Activated T-cell treated with anti-CD3 and anti-CD28 coated beads, Interleukin-2, amount 50 U/mL, for 24 hours (primary cell): ENCODE results near the gene SH3BP2.
A peak's percentile ranks its signal among the peaks of the same experiment; 100 is the strongest.

Source experiments
- DNase-seq: peaks from one replicate; pipeline ENCODE4 v3.0.0-alpha.2; 2020
- H3K27ac Mint-ChIP-seq: 2 replicates; pipeline ENCODE4 v1.8.0; 2020; ENCODE audit warnings: mild to moderate bottlenecking, mixed read lengths
- H3K27me3 Mint-ChIP-seq: 2 replicates; pipeline ENCODE4 v1.8.0; 2020; ENCODE audit warnings: mixed read lengths
- H3K36me3 Mint-ChIP-seq: 2 replicates; pipeline ENCODE4 v1.8.0; 2020; ENCODE audit warnings: low read depth, mixed read lengths
- H3K4me1 Mint-ChIP-seq: 2 replicates; pipeline ENCODE4 v1.8.0; 2020; ENCODE audit warnings: low read depth, mixed read lengths
- H3K4me3 Mint-ChIP-seq: 2 replicates; pipeline ENCODE4 v1.8.0; 2020; ENCODE audit warnings: mild to moderate bottlenecking, moderate library complexity, mixed read lengths
- H3K9me3 Mint-ChIP-seq: 2 replicates; pipeline ENCODE4 v1.8.0; 2020; ENCODE audit warnings: mixed read lengths

SH3BP2 gene

DNA sequence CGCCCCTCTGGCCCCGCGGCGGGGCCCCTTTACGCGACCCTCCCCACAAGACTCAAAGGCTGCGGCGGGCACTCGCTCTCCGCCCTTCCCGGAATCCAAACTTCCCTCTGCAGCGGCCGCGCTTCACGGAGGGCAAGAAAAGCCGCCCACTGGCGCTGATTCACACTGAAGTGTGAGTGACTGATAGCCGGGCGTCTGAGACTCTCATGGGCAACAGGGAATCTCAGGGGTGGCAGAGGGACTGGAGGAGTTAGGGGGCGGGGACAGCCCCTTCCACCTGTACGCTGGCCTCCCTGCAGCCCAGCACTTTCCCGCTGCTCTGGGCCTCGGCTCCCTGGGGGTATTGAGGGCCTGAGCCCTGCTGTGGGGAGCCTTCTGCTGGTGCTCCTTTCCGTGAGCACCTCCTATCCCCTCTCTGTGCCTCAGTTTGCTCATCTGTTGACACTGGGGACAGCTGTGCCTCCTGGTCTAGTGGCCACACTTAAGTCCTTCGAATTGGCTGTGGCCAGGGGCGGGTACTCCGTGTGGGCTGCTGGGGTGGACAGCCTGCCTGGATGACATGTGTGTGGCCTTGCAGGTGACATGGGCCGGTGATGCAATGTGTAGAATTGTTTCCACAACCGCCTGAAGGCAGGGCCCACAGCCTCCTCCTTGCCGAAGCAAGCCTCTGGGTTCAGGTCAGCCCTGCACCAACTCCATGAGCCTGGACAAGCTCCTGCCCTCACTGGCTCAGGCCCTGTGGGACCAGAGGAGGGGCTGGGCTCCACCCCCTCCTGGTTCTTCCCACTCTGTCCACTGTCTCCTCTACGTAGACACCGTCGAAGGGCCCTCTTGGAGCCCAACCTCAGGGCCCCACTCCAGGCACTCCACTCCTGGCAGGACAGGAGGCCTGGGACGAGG, 951 bp downstream of the SH3BP2 start:
- Mint-ChIP-seq H3K27me3 (no peaks in the 10 kb centered on the region), H3K4me3 (peak overlapping the region; percentile 77), H3K4me1 (peaks cover 61% of the 10 kb centered on the region), H3K27ac (peak overlapping the region; percentile 91), H3K36me3 (peaks cover 2% of the 10 kb centered on the region), H3K9me3 (no peaks in the 10 kb centered on the region)
- peak; percentile 75 for DNase-seq

DNA sequence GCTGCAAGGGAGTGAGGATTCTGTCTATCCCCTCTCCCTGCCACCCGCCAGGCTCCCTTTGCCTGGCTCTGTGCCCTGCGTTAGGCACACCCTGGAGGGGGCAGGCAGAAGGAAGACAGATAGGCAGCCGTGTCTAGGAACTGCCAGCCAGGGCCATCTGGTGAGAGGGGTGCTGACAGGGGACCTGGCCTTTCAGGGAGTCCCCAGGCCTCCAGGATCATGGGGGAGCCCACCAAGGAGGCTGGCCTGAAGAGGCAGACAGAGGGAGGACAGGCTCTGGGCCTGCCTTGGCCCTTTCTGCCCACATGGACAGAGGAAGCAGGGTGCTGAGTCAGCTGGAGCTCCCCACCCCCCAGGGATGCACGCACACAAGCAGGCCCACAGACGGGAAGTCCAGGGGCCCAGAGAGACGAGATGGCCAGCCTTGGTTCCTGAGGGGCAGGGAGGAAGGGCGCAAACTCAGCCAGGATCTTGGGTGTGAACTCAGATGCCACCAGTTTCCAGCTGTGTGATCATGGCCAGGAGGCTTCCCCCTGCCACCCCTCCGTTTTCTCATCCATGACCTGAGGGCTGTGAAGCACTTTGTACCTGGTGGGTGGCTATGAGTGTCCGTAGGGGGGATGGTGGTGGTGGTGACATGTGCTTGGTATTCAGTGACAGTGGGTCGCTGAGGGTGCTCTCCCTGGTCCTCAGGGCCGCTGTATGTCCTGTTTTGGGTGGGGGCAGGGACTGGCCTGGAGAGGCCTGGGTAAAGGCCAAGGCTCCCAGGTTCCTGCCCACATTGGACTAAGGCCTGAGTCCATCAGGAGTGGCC, 1.8 kb downstream of the SH3BP2 start:
- H3K36me3 Mint-ChIP-seq = peaks cover 2% of the 10 kb centered on the region
- H3K4me1 Mint-ChIP-seq = peaks cover 61% of the 10 kb centered on the region
- DNase-seq = peak; percentile 46
- H3K4me3 Mint-ChIP-seq = peak overlapping the region; percentile 77
- peak overlapping the region; percentile 91 for H3K27ac Mint-ChIP-seq
- H3K9me3 Mint-ChIP-seq = no peaks in the 10 kb centered on the region
- no peaks in the 10 kb centered on the region for H3K27me3 Mint-ChIP-seq

DNA sequence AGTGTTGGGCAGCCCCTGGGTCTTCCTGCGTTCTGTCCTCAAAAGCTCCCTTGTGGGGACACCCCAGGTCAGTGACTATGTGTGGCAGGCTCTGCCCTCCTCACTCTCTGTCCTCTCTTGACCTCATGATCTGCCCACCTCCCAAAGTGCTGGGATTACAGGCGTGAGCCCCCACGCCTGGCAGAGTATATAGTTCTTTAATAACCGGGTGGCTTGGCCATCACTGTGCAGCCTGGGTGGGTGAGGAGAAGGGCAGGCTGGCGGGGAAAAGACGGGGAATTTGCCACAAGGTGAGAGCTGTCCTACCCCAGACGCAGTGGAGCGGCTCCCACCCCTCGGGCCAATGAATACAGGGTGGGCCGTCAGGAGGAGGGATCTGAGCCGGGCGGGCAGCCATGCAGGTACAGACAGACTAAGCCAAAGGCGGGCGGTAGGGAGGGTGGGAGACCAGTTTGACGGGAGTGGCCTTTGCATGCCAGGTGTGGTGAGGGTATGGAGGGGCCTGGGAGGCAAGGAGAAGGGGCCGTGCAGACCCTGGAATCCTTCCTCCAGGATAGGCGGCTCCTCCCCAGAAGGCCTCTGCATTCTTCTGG, 2.5 kb downstream of the SH3BP2 start:
- Mint-ChIP-seq H3K4me1 (peaks cover 65% of the 10 kb centered on the region), H3K36me3 (peaks cover 2% of the 10 kb centered on the region), H3K27me3 (no peaks in the 10 kb centered on the region), H3K9me3 (no peaks in the 10 kb centered on the region), H3K4me3 (no peak overlapping the region), H3K27ac (no peak overlapping the region)
- DNase-seq = peak; percentile 29

DNA sequence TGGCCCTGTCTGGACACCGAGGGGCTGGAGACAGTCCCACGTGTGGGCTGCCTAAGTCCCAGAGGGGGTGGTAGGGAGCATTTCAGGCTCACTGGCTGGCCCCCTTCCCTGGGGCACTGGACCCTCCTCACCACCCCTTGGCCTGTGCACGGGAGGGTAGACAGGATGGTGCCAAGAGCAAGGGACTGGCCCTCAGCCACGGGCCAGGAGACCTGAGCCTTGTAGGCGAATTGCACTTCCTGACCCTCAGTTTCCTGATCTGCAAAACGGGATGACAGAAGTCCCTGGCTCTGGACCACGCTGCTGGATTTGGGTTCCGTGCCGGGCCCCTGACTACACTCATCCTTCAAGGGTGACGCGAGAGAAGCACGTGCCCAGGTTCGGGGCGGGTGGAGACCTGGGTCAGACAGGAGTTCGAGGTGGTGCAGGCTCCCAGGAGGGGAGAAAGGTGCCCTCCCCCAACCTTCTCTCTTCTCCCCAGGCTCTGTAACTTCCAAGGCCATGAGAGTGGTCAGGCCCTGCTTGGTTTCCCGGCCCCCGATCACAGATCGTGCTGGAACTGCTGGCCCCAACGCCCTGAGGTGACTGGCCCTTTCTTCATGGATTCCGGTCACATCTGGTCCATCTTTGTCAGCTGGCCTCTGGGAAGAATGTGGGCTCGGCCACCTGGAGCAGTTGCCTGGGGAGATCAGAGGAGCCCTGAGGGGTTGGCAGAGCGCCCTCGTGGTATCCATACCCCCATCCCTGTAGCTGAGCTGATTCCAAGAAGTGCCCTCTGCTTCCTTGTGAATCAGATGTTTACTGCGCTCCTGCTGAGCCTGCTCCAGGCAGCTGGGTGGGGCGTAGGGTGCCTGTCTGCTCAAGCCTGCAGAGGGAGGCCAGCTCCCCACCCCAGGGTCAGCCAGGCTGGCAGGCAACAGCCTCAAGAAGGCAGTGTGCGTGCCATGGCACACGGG, 3.3 kb downstream of the SH3BP2 start:
- DNase-seq = peak; percentile 32
- Mint-ChIP-seq H3K36me3 (peaks cover 2% of the 10 kb centered on the region), H3K27me3 (no peaks in the 10 kb centered on the region), H3K4me3 (no peak overlapping the region), H3K4me1 (peaks cover 69% of the 10 kb centered on the region), H3K27ac (no peak overlapping the region), H3K9me3 (no peaks in the 10 kb centered on the region)

DNA sequence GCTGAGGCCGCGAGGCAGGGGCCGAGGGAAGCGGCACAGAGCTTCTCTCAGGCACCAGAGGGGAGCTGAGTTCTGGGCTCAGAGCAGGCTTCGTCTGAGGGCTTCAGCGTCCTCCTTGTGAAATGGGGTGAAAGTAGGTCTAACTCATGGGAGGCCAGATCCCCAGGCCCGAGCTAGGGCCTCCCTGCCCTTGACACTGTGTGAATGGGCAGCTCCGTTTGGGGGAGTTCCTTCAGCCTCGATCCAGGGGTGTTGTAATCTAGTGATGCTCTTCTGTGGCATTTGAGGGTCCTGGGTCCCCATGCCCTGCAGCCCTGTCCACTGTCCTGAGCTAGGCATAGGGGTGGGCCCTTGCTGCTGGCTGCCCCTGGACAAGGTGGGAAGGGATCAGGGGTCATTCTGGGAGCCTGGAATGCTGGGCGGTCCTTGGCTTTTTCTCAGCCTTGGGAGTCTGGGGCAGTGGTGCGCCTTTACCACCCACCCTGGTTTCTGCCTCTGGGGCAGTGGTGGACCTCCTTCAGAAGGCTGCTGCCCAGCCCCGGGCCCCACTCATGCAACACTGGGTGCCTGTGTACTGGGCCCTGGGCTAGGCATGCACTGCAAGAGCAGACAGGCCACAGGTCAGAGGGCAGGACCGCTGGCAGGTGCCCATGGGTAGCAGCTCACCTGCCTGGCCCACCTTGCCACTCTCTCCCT, 4.1 kb downstream of the SH3BP2 start:
- peak; percentile 32 for DNase-seq
- H3K36me3 Mint-ChIP-seq = peaks cover 2% of the 10 kb centered on the region

DNA sequence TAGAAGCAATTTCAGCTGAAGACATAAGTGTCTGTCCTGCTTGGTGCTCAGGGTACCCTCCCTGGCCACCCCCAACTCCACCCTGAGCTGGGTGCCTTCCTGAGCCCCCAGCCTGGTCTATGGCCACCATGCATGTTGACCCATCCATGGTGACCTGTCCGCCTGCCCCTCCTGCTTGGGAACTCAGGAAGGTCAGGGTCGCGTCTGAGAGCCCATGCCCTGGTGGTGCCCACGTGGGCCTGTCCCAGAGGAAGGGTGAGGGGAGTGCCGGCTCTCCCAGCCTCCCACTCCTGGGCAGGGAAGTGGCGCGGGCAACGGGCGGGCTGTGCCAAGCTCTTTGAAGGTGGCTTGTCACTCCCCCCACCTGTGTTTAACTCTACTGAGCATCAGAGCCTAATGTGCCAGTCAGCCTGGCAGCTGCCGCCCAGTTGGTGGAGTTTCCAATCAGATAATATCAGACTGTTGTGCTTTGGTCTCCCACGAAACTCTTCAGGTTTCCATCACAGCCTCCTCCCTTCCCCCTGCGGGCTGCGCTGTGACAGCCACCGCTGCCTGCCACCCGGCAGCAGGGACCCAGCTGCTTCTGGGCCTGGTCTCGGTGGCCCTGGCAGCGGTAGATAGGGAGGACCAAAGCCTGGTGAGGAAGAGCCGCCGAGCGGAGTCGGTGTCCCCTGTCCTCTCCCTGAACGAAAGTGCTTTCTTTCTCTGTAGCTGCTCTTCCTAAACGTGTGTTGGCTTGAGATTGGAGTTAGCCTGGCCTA, 4.8 kb downstream of the SH3BP2 start:
- peak; percentile 68 for DNase-seq
- Mint-ChIP-seq H3K4me1 (peaks cover 68% of the 10 kb centered on the region), H3K27me3 (no peaks in the 10 kb centered on the region), H3K36me3 (peaks cover 2% of the 10 kb centered on the region), H3K9me3 (no peaks in the 10 kb centered on the region), H3K27ac (peak overlapping the region; percentile 89), H3K4me3 (peak overlapping the region; percentile 69)

More for the DNA sequence above, 4.1 kb downstream of the SH3BP2 start:
- Mint-ChIP-seq H3K27ac (no peak overlapping the region), H3K4me1 (peaks cover 68% of the 10 kb centered on the region), H3K4me3 (no peak overlapping the region), H3K27me3 (no peaks in the 10 kb centered on the region), H3K9me3 (no peaks in the 10 kb centered on the region)

DNA sequence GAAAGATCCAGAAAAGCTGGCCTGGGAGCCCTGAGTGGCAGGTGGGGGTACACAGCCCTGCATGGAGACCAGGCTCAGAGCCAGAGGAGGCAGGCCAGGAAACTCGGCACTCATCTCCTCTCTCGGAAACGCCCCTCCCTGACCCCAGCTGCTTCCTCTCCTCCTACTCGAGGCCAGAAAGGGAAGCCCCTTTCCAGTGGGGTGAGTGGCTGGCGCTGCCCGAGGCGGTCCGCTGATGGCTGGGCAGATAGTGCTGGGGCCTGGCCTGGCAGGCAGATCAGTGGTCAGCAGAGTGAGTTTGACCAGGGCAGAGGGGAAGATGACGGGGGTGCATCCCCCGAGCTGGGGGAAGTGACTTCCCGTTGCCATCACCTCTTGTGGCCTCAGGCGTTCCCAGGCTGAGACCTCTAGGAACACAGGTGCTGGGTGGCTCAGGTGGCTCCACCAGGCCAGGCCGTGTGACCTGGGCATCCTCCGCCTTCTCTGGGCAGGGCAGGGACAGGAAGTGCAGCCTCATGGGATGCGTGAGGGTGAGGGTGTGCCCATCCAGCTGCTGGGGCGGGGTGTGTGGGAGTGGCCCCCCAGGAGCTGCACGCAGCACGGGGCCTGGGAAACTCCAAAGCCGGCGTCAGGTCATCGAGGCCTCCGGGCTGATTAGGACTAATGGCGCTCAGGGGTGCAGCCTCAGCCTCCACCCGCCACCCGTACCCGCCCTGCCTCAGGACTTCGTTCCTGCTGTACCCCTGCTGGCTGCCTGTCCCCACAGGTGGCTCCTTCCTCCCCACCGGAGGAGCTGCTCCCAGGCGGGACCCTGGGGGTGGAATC, 5.7 kb downstream of the SH3BP2 start:
- H3K9me3 Mint-ChIP-seq = no peaks in the 10 kb centered on the region
- H3K4me1 Mint-ChIP-seq = peaks cover 66% of the 10 kb centered on the region
- H3K27me3 Mint-ChIP-seq = no peaks in the 10 kb centered on the region
- H3K36me3 Mint-ChIP-seq = peaks cover 2% of the 10 kb centered on the region
- peak overlapping the region; percentile 89 for H3K27ac Mint-ChIP-seq
- peak overlapping the region; percentile 69 for H3K4me3 Mint-ChIP-seq
- DNase-seq = peak; percentile 69

DNA sequence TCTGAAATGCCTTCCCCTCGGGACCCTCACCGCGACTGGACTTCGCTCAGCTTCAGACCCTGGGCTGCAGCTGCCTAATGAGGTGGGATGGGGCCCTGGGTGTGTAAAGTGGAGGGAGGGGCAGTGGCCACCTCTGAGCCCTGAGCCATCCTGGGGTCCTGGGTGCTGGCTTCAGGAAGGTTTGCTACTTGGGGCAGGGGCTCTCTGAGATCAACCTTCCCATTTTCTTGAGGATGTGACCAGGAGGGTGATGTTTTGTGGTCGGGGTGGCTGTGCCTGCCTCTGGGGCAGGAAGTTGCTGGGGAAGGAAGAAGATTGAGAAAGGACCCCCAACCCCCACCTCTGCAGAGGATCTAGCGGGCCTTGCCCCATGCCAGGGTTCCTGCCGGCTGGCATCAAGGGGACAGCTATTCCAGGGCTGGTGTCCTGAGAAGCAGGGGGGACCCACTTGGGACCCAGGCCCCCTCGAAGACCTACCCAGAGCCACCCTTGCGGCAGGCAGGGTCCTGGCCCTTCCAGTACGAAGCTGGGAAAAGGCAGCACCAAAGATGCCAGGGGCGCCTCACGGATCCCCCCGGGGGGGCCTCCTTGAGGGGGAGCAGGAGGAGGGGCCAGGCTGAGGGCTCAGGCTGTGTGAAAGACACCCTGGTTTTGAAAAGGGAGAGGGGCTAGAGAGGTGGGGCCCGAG, 6.5 kb downstream of the SH3BP2 start:
- Mint-ChIP-seq H3K36me3 (peaks cover 2% of the 10 kb centered on the region), H3K4me3 (peak overlapping the region; percentile 69), H3K27ac (peak overlapping the region; percentile 83), H3K27me3 (no peaks in the 10 kb centered on the region), H3K4me1 (peaks cover 59% of the 10 kb centered on the region), H3K9me3 (no peaks in the 10 kb centered on the region)
- peak; percentile 37 for DNase-seq

DNA sequence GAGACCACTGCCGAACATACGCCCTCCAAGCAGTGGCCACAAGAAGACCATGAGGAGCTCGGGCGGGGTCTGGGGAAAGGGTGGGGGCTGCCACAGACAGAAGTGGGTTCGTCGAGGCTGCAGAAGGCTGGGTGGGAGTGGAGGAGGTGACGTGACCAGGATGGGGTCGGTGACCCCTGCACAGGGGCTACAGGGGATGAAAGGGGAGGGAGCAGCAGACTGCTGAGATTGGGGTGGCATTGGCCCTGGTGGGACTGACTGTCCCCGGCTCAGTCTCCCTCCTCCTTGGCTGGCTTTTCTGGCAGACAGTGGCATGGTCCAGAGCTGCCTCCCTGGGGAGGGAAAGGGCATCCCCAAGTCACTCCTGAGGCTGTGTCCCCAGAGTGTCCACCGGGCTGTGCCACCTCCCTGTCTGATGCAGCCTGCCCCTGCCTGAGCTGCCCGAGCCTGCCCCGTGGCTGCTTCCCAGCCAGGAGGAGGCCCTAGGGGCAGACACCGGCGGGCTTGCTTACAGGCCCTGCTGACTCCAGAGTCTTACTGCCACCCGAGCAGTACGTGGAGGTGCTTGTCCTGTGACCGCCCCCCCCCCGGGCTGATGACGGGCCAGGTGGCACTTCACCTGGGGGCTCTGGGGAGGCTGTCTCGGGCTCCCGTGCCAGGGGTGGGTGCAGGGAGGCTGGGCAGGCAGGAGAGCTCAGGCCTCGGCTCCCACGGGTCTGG, 7.2 kb downstream of the SH3BP2 start:
- H3K27ac Mint-ChIP-seq = no peak overlapping the region
- no peak for DNase-seq
- H3K4me3 Mint-ChIP-seq = peak overlapping the region; percentile 48
- peaks cover 51% of the 10 kb centered on the region for H3K4me1 Mint-ChIP-seq
- no peaks in the 10 kb centered on the region for H3K9me3 Mint-ChIP-seq
- H3K27me3 Mint-ChIP-seq = no peaks in the 10 kb centered on the region
- H3K36me3 Mint-ChIP-seq = peaks cover 2% of the 10 kb centered on the region

DNA sequence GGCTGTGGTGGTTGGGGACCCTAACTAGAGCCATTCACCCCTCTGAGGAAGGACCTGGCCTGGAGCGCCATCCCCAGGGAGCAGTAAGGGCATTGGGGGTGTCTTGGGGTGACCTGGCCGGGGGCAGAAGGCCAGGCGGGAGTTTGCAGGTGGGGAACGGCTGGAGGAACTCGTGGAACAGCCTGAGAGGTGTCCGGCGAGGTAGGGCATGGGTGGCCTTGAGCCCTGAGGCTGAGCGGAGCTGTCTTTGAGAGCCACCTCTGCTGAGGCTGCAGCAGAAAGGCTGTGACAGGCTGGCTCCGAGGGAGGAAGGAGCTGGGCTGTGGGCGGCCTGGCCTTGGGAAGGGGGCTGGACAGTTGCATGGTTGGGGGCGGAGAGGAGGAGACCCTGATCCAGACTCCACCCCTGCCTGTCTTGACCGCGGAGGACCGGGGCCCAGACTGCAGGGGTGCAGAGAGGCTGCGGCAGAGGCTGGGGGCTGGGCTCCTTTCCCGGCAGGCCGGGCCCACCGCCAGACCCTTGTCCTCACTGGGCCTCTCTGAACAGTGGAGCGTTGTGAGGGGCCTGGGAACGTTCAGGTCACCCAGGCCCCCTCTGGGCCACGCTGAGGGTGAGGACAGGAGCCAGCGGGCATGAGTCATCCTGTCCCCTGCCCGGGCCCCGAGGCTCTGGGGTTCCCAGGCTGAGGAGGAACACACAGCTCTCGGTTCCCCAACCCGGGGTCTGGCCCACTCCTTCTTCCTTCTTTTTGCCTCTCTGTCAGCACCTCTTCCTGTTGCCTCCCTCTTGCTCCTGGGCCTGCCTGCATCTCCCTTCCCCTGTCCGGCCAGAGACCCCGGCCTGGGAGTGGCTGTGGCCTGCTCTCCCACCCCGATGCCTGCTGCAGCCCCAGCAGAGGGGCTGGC, 8.1 kb downstream of the SH3BP2 start:
- Mint-ChIP-seq H3K27me3 (no peaks in the 10 kb centered on the region), H3K36me3 (peaks cover 2% of the 10 kb centered on the region), H3K4me3 (no peak overlapping the region), H3K4me1 (peaks cover 45% of the 10 kb centered on the region), H3K27ac (no peak overlapping the region), H3K9me3 (no peaks in the 10 kb centered on the region)
- no peak for DNase-seq
